Ovary (tissue), 3 donors: Measurements from ENCODE around the gene LRP10.

Experiments used
- EP300 ChIP-seq: sonication (generic); formaldehyde crosslinking; IDR thresholded peaks from one replicate; pipeline ENCODE4 v1.6.1; 2017; ENCODE audit warnings: antibody characterized with exemption
- POLR2A ChIP-seq: fragments of 450-650 bp; IDR thresholded peaks from one replicate; pipeline ENCODE4 v1.6.1; 2017; ENCODE audit warnings: antibody characterized with exemption, mild to moderate bottlenecking, moderate library complexity
- TF ChIP-seq, protein P1 (sequence below), 3 donors: fragments of 450-650 bp in 2 of 3; fragments of 200-600 bp in 1 of 3; IDR thresholded peaks; one replicate each; pipeline versions ENCODE4 v1.5.1 to v1.8.0; 2016 to 2022; ENCODE audit warnings: antibody characterized with exemption in 3 of 3, mild to moderate bottlenecking in 1 of 3
- donor health status: DM: no; HTN: no; CAD: no.

DNA sequence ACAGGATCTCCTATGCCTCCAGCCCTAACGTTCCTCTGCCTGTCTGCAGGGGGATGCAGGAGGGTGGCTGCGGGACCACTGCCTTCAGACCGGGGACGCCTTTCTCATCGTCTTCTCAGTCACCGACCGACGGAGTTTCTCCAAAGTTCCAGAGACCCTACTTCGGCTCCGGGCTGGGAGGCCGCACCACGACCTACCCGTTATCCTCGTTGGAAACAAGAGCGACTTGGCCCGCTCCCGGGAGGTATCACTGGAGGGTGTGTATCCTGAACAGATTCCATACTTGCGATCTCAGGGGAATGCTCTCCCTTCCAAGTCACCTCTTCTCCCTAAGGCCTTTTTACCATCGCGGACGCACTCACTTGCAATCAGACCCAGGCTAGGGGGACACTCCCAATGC lies 14.4 kb downstream of the LRP10 start:
- TF ChIP-seq, protein P1, sequence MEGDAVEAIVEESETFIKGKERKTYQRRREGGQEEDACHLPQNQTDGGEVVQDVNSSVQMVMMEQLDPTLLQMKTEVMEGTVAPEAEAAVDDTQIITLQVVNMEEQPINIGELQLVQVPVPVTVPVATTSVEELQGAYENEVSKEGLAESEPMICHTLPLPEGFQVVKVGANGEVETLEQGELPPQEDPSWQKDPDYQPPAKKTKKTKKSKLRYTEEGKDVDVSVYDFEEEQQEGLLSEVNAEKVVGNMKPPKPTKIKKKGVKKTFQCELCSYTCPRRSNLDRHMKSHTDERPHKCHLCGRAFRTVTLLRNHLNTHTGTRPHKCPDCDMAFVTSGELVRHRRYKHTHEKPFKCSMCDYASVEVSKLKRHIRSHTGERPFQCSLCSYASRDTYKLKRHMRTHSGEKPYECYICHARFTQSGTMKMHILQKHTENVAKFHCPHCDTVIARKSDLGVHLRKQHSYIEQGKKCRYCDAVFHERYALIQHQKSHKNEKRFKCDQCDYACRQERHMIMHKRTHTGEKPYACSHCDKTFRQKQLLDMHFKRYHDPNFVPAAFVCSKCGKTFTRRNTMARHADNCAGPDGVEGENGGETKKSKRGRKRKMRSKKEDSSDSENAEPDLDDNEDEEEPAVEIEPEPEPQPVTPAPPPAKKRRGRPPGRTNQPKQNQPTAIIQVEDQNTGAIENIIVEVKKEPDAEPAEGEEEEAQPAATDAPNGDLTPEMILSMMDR (IDR thresholded peaks at IDR 0.05): no peak
- TF ChIP-seq POLR2A: no peak
- no peak for TF ChIP-seq EP300
